Activated CD8-positive, alpha-beta T cell treated with anti-CD3 and anti-CD28 coated beads for 36 hours (primary cell): ENCODE measurements around the gene HDC. TPM values are rescaled to one million over a fixed set of nuclear protein-coding genes. Genes with fewer than 3 reads are reported as not detected.

Experiments used
- ATAC-seq: fragments of 200-7000 bp; cut with Tn5 transposase; one replicate; pipeline ENCODE4 v1.10.0; 2021; ENCODE audit warnings: mild to moderate bottlenecking, moderate library complexity
- CTCF ChIA-PET: fragments of 350-600 bp; sonication (Branson Sonifier 250); formaldehyde crosslinking; loops from one replicate; lab custom pipeline; 2021; ENCODE audit warnings: antibody characterized with exemption; lab: Charles Lee
- POLR2A ChIA-PET: fragments of 350-600 bp; sonication (Branson Sonifier 250); formaldehyde crosslinking; loops from one replicate; lab custom pipeline; 2021; ENCODE audit warnings: antibody characterized with exemption; lab: Charles Lee
- DNase-seq: peaks from one replicate; pipeline ENCODE4 v3.0.0-alpha.2; 2020
- H3K27ac Mint-ChIP-seq: one replicate; pipeline ENCODE4 v1.8.0; 2021; ENCODE audit warnings: mild to moderate bottlenecking, mixed read lengths
- H3K27me3 Mint-ChIP-seq: one replicate; pipeline ENCODE4 v1.8.0; 2021; ENCODE audit warnings: mixed read lengths
- H3K36me3 Mint-ChIP-seq: one replicate; pipeline ENCODE4 v1.8.0; 2021; ENCODE audit warnings: low read depth, mixed read lengths
- H3K4me1 Mint-ChIP-seq: one replicate; pipeline ENCODE4 v1.8.0; 2021; ENCODE audit warnings: low read depth, mixed read lengths
- H3K4me3 Mint-ChIP-seq: one replicate; pipeline ENCODE4 v1.8.0; 2021; ENCODE audit warnings: mild to moderate bottlenecking, moderate library complexity, mixed read lengths
- H3K9me3 Mint-ChIP-seq: one replicate; pipeline ENCODE4 v1.8.0; 2021; ENCODE audit warnings: mixed read lengths
- CTCF ChIP-seq: fragments of 200-600 bp; IDR thresholded peaks from one replicate; pipeline ENCODE4 v1.8.0; 2022; ENCODE audit warnings: antibody characterized with exemption, mild to moderate bottlenecking
- intact Hi-C: fragments of 100-400 bp; cut with micrococcal nuclease; formaldehyde crosslinking; loops from one replicate; pipeline ENCODE4 v1.10.0; 2022
- total RNA-seq, 2 experiments: library from RNA; stranded (reverse); gene quantifications; one replicate each; pipeline ENCODE4 v1.2.3, GENCODE V29; 2021

Gene HDC
- total RNA-seq, 2 experiments from 2014 or later = not detected

- no peak for DNase-seq
- intact Hi-C loops = no loop called here
- ChIA-PET CTCF (interaction anchor here (0.8 kb wide), 1 partner anchor 83 kb away, joined by 5 read pairs; no protein-coding TSS in a partner anchor), POLR2A (no interaction called here)
- Mint-ChIP-seq H3K27me3 (no peaks in the 10 kb centered on the region), H3K36me3 (peaks cover 4% of the 10 kb centered on the region), H3K27ac (no peak overlapping the region), H3K4me1 (no peaks in the 10 kb centered on the region), H3K4me3 (no peak overlapping the region), H3K9me3 (no peaks in the 10 kb centered on the region)
- TF ChIP-seq CTCF = no peak
- no peak for ATAC-seq
Observed at GRCh38 chr15:50233192-50233736, 32.3 kb downstream of the HDC start.

- Mint-ChIP-seq H3K27ac (no peak overlapping the region), H3K9me3 (no peaks in the 10 kb centered on the region), H3K4me1 (no peaks in the 10 kb centered on the region), H3K36me3 (peaks cover 4% of the 10 kb centered on the region), H3K27me3 (no peaks in the 10 kb centered on the region), H3K4me3 (no peak overlapping the region)
- intact Hi-C loops = no loop called here
- TF ChIP-seq CTCF = no peak
- no peak for DNase-seq
- ChIA-PET POLR2A (no interaction called here), CTCF (interaction anchor here (0.8 kb wide), 1 partner anchor 83 kb away, joined by 5 read pairs; no protein-coding TSS in a partner anchor)
- ATAC-seq = no peak
Observed at GRCh38 chr15:50232791-50233190, 32.7 kb downstream of the HDC start.

- POLR2A ChIA-PET = no interaction called here
- H3K36me3 Mint-ChIP-seq = peaks cover 4% of the 10 kb centered on the region
- intact Hi-C loops = no loop called here
Observed at GRCh38 chr15:50231761-50232160, 33.8 kb downstream of the HDC start.

GRCh38 chr15:50229336-50229735, 36.2 kb downstream of the HDC start:
- Mint-ChIP-seq H3K4me1 (no peaks in the 10 kb centered on the region), H3K27ac (no peak overlapping the region), H3K27me3 (no peaks in the 10 kb centered on the region), H3K36me3 (peaks cover 1% of the 10 kb centered on the region), H3K9me3 (no peaks in the 10 kb centered on the region), H3K4me3 (no peak overlapping the region)
- ATAC-seq (no peak), DNase-seq (no peak)
- intact Hi-C loops = no loop called here
- ChIA-PET POLR2A (interaction anchor here (1.0 to 1.4 kb wide), 2 partner anchors 8 to 12 kb away, joined by 3 to 4 read pairs; no protein-coding TSS in a partner anchor), CTCF (interaction anchor here (1.0 kb wide), 1 partner anchor 13 kb away, joined by 3 read pairs; no protein-coding TSS in a partner anchor)
- TF ChIP-seq CTCF = no peak

More at GRCh38 chr15:50231761-50232160, 33.8 kb downstream of the HDC start:
- ATAC-seq (no peak), DNase-seq (no peak)
- Mint-ChIP-seq H3K4me3 (no peak overlapping the region), H3K9me3 (no peaks in the 10 kb centered on the region), H3K27ac (no peak overlapping the region), H3K4me1 (no peaks in the 10 kb centered on the region), H3K27me3 (no peaks in the 10 kb centered on the region)
- TF ChIP-seq CTCF = no peak
- CTCF ChIA-PET = no interaction called here

GRCh38 chr15:50228866-50229265, 36.7 kb downstream of the HDC start:
- H3K4me1 Mint-ChIP-seq = no peaks in the 10 kb centered on the region
- H3K27ac Mint-ChIP-seq = no peak overlapping the region
- H3K27me3 Mint-ChIP-seq = no peaks in the 10 kb centered on the region
- no peaks in the 10 kb centered on the region for H3K9me3 Mint-ChIP-seq
- no peak for ATAC-seq
- H3K36me3 Mint-ChIP-seq = peaks cover 1% of the 10 kb centered on the region
- POLR2A ChIA-PET = interaction anchor here (1.0 to 1.4 kb wide), 2 partner anchors 9 to 13 kb away, joined by 3 to 4 read pairs; no protein-coding TSS in a partner anchor
- no peak for DNase-seq
- TF ChIP-seq CTCF = no peak
- intact Hi-C loops = no loop called here
- CTCF ChIA-PET = interaction anchor here (1.0 kb wide), 1 partner anchor 13 kb away, joined by 3 read pairs; no protein-coding TSS in a partner anchor
- H3K4me3 Mint-ChIP-seq = no peak overlapping the region
